GM23248 (cell line): ENCODE measurements around the gene SEMA7A.

ENCODE experiments used
- EZH2 ChIP-seq: fragments of 200-600 bp; sonication (generic); IDR thresholded peaks from 2 replicates; pipeline ENCODE4 v1.6.1; 2018; ENCODE audit warnings: antibody characterized with exemption, mild to moderate bottlenecking; ENCODE audit not compliant: insufficient read depth, poor library complexity, severe bottlenecking
- EZH2phosphoT487 ChIP-seq: fragments of 200-600 bp; sonication (generic); IDR thresholded peaks from 2 replicates; pipeline ENCODE4 v1.6.1; 2018; ENCODE audit warnings: antibody characterized with exemption, moderate library complexity, mild to moderate bottlenecking, low read depth; ENCODE audit not compliant: insufficient read depth

- TF ChIP-seq EZH2phosphoT487 (no peak), EZH2 (no peak)
Measured at GRCh38 chr15:74381481-74381880, 52.3 kb downstream of the SEMA7A start.
